Gastroesophageal sphincter (tissue), 4 donors: ENCODE results near the gene GLI2. TPM values are rescaled to one million over a fixed set of nuclear protein-coding genes. Genes with fewer than 3 reads are reported as not detected.

Experiments
- ATAC-seq: fragments of 150-250 bp; one replicate; pipeline ENCODE4 v1.9.1; 2016; ENCODE audit warnings: mild to moderate bottlenecking, moderate library complexity
- H3K27ac ChIP-seq, 4 donors: fragments of 200-600 bp; sonication (generic) in 3 of 4; 1 replicate in 3 of 4; 2 replicates in 1 of 4; pipeline ENCODE4 v1.5.1; 2016 to 2019
- H3K27me3 ChIP-seq: fragments of 200-600 bp; sonication (generic); one replicate; pipeline ENCODE4 v1.5.1; 2019
- H3K36me3 ChIP-seq, 2 donors: fragments of 200-600 bp; sonication (generic); one replicate each; pipeline ENCODE4 v1.5.1; 2019; ENCODE audit warnings: control low read depth in 1 of 2
- H3K4me1 ChIP-seq, 3 donors: fragments of 200-600 bp; sonication (generic); 1 replicate in 2 of 3; 2 replicates in 1 of 3; pipeline ENCODE4 v1.5.1; 2016 to 2019; ENCODE audit warnings: control low read depth in 2 of 3
- H3K4me3 ChIP-seq, 2 donors: fragments of 200-600 bp; sonication (generic); one replicate each; pipeline ENCODE4 v1.5.1; 2019; ENCODE audit warnings: mild to moderate bottlenecking in 1 of 2, moderate library complexity in 1 of 2
- H3K9me3 ChIP-seq, 3 donors: fragments of 200-600 bp; sonication (generic); one replicate each; pipeline ENCODE4 v1.5.1; 2017 to 2019; ENCODE audit warnings: control low read depth in 2 of 3
- EP300 ChIP-seq: sonication (generic); formaldehyde crosslinking; IDR thresholded peaks from one replicate; pipeline ENCODE4 v1.6.1; 2017; ENCODE audit warnings: antibody characterized with exemption, mild to moderate bottlenecking
- POLR2A ChIP-seq, 2 donors: fragments of 450-650 bp; IDR thresholded peaks; one replicate each; pipeline ENCODE4 v1.6.1; 2017; ENCODE audit warnings: antibody characterized with exemption in 2 of 2, mild to moderate bottlenecking in 2 of 2, moderate library complexity in 1 of 2
- POLR2AphosphoS5 ChIP-seq: sonication (generic); formaldehyde crosslinking; IDR thresholded peaks from one replicate; pipeline ENCODE4 v1.6.1; 2017; ENCODE audit warnings: antibody characterized with exemption
- WGBS, 2 donors: methylation state at CpG; one replicate each; pipeline ENCODE4 v1.1.5; 2018; ENCODE audit warnings: low coverage in 1 of 2; 5-methylcytosine and 5-hydroxymethylcytosine counted together
- total RNA-seq, 4 donors: library from RNA; depleted of rRNA; stranded (reverse); fragments of >200 nt; gene quantifications; one replicate each; pipeline ENCODE4 v1.1.0, GENCODE V29; 2016
- TF ChIP-seq, protein P1 (sequence below), 4 experiments: fragments of 200-600 bp in 2 of 4; fragments of 450-650 bp in 2 of 4; sonication (generic) in 1 of 4; IDR thresholded peaks; one replicate each; pipeline ENCODE4 v1.5.1; 2017 to 2019; ENCODE audit warnings: antibody characterized with exemption in 4 of 4, mild to moderate bottlenecking in 2 of 4, moderate library complexity in 2 of 4

The GLI2 gene
- total RNA-seq, 4 donors from 2014 or later = 6.3 to 22.3 (median 11.0) TPM

DNA sequence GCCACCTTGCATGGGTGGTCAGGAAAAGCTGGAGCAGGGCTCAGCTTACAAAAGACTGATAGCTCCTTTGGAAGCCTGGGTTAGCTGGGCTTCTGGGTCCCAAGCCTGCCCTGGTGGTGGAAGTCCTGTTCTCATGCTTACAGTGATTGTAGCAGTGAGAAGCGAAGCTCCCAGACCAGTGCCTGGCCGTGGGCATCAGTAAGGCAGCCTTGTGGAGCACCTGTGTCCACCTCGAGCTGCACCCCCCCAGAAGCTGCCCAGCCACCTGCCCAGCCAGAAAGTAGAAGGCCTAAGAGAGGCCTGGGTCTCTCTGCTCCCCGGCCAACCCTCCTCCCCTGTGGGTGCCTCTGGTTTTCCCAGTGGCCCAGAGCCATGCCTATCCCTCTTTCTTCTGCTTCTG lies 10.5 kb downstream of the GLI2 start:
- WGBS, 2 donors = 87% methylated on average over 4 of the region's 4 CpGs; no CpG with 5 or more reads in 1 of the 2 donors
- H3K9me3 ChIP-seq = no peaks in the 10 kb centered on the region

DNA sequence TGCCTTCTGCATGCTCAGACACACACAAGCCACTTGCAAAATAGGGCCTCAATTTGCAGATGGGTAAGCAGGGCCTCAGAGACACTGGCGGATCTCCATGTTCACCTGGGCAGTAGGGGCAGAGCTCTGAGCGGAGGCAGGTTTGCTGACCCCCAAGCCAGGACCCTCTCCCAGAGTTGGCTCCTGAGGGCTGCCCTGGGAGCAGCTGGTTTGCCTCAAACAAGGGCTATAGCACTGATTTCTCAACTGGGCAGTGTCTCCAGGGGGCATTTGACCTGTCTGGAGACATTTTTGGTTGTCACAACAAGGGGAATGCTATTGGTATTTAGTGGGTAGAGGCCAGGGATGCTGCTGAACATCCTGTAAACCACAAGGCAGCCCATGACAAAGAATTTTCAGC lies 11.6 kb downstream of the GLI2 start:
- H3K36me3 ChIP-seq = no peaks in the 10 kb centered on the region
- no CpG with 5 or more reads among the region's 2 CpGs for WGBS, 2 donors
- no peaks in the 10 kb centered on the region for H3K9me3 ChIP-seq
- peaks cover 0 to 1% (median 0%) of the 10 kb centered on the region in 3 donors for H3K4me1 ChIP-seq
- no peak overlapping the region for H3K4me3 ChIP-seq
- ATAC-seq = no peak
- no peak overlapping the region for H3K27ac ChIP-seq
- peaks cover 12% of the 10 kb centered on the region for H3K27me3 ChIP-seq
- TF ChIP-seq EP300 = no peak
- TF ChIP-seq, protein P1, sequence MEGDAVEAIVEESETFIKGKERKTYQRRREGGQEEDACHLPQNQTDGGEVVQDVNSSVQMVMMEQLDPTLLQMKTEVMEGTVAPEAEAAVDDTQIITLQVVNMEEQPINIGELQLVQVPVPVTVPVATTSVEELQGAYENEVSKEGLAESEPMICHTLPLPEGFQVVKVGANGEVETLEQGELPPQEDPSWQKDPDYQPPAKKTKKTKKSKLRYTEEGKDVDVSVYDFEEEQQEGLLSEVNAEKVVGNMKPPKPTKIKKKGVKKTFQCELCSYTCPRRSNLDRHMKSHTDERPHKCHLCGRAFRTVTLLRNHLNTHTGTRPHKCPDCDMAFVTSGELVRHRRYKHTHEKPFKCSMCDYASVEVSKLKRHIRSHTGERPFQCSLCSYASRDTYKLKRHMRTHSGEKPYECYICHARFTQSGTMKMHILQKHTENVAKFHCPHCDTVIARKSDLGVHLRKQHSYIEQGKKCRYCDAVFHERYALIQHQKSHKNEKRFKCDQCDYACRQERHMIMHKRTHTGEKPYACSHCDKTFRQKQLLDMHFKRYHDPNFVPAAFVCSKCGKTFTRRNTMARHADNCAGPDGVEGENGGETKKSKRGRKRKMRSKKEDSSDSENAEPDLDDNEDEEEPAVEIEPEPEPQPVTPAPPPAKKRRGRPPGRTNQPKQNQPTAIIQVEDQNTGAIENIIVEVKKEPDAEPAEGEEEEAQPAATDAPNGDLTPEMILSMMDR (IDR thresholded peaks at IDR 0.05) = no peak
- TF ChIP-seq POLR2A (IDR thresholded peaks at IDR 0.05) = no peak
- no peak for TF ChIP-seq POLR2AphosphoS5

More for the DNA sequence above, 10.5 kb downstream of the GLI2 start:
- Histone ChIP-seq H3K27me3 (peaks cover 23% of the 10 kb centered on the region), H3K36me3 (no peaks in the 10 kb centered on the region), H3K4me3 (no peak overlapping the region), H3K27ac (no peak overlapping the region), H3K4me1 (peaks cover 0 to 13% (median 2%) of the 10 kb centered on the region in 3 donors)
- no peak for ATAC-seq
- TF ChIP-seq, protein P1 (IDR thresholded peaks at IDR 0.05) = no peak
- no peak for TF ChIP-seq POLR2AphosphoS5
- TF ChIP-seq POLR2A (IDR thresholded peaks at IDR 0.05) = no peak
- TF ChIP-seq EP300 = no peak

DNA sequence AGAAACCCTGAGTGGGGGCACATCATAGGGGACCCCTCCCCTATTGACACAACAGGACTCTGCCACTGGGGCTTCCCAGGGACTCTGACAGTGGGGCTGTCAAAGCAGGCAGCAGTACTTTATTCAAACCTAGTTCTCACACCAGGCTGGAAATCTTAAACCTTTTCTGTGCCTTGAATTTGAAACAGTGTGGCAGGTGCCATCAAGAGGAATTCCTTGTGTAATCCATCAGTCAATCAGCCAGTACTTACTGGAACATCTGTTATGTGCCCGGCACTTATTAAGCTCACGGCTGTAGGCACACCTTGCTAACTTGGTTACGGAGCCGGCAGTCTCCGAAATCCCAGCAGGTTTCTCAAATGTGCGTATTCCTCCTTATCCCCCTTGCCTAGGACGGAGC lies 12.0 kb downstream of the GLI2 start:
- TF ChIP-seq POLR2A (IDR thresholded peaks at IDR 0.05) = no peak
- TF ChIP-seq, protein P1 (IDR thresholded peaks at IDR 0.05) = no peak
- TF ChIP-seq POLR2AphosphoS5 = no peak
- TF ChIP-seq EP300 = no peak
- no peak for ATAC-seq
- Histone ChIP-seq H3K4me1 (no peaks in the 10 kb centered on the region), H3K9me3 (no peaks in the 10 kb centered on the region), H3K4me3 (no peak overlapping the region), H3K27ac (no peak overlapping the region), H3K36me3 (no peaks in the 10 kb centered on the region), H3K27me3 (peaks cover 10% of the 10 kb centered on the region)
- WGBS, 2 donors = 86 to 100% methylated on average over 2 to 4 of the region's 7 CpGs

DNA sequence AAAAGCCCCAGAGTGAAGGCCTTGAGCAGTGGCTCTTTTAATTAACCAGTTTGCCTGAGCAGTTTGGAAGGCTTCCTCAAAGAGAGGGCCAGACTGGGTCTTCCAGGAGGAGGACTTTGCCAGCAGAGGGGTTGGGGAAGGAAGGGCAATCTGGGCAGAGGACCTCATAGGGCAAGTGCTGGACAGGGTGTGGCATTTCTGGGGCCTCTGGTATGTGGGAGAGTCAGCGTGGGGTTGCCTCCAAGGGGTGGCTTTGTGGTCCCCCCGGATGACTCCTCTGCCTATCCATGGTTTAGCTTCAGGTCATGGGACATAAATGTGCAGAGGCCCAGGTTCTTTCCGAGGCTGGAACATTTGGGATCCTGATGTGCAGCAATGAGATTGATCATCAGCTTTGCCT lies 12.6 kb downstream of the GLI2 start:
- ATAC-seq = no peak
- H3K9me3 ChIP-seq = no peaks in the 10 kb centered on the region
- 100% methylated on average over 1 to 2 of the region's 3 CpGs for WGBS, 2 donors
- TF ChIP-seq EP300 = no peak
- no peak for TF ChIP-seq POLR2AphosphoS5
- TF ChIP-seq POLR2A (IDR thresholded peaks at IDR 0.05) = no peak
- TF ChIP-seq, protein P1 (IDR thresholded peaks at IDR 0.05) = no peak
- no peak overlapping the region for H3K4me3 ChIP-seq
- H3K27ac ChIP-seq = no peak overlapping the region
- H3K27me3 ChIP-seq = peaks cover 5% of the 10 kb centered on the region
- no peaks in the 10 kb centered on the region for H3K4me1 ChIP-seq
- H3K36me3 ChIP-seq = no peaks in the 10 kb centered on the region

DNA sequence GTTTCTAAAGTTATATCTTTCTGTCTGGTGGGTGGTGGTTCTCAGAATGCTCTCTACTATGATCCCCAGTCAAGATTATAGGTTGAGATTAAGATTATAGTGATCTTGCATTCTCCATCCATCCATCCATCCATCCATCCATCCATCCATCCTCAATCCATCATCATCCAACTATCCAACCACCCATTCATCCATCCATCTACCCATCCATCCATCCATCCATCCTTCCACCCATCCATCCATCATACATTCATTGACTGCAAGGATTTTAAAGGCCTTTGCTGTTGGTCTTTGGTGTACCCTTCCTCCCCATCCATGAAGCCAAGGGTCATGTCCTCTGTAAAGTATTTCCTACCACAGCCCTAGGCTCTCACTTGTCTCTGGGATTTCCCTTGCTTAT lies 13.1 kb downstream of the GLI2 start:
- no peak overlapping the region for H3K4me3 ChIP-seq
- H3K9me3 ChIP-seq = no peaks in the 10 kb centered on the region
- H3K4me1 ChIP-seq = no peaks in the 10 kb centered on the region
- TF ChIP-seq, protein P1 (IDR thresholded peaks at IDR 0.05) = no peak
- no peak for TF ChIP-seq POLR2A (IDR thresholded peaks at IDR 0.05)
- no peak for TF ChIP-seq POLR2AphosphoS5
- TF ChIP-seq EP300 = no peak
- peaks cover under 1% of the 10 kb centered on the region for H3K27me3 ChIP-seq
- H3K36me3 ChIP-seq = no peaks in the 10 kb centered on the region
- no peak for ATAC-seq
- H3K27ac ChIP-seq = no peak overlapping the region
